Neuronal stem cell (in vitro differentiated cells): ENCODE measurements around the gene GABBR2.

ENCODE experiments used
- DNase-seq: peaks from one replicate; pipeline ENCODE4 v3.0.0-alpha.2; 2013; ENCODE audit warnings: low spot score
- H2AFZ ChIP-seq: one replicate; pipeline ENCODE4 v1.6.1; 2013; ENCODE audit warnings: mild to moderate bottlenecking, low read length, inconsistent platforms
- H2AK5ac ChIP-seq: 2 replicates; pipeline ENCODE4 v1.6.1; 2013; ENCODE audit warnings: low read depth, mild to moderate bottlenecking, inconsistent platforms, low read length, moderate library complexity, mixed read lengths
- H2BK120ac ChIP-seq: 2 replicates; pipeline ENCODE4 v1.6.1; 2013; ENCODE audit warnings: low read depth, mild to moderate bottlenecking, inconsistent platforms, low read length, moderate library complexity, mixed read lengths
- H2BK12ac ChIP-seq: one replicate; pipeline ENCODE4 v1.6.1; 2013; ENCODE audit warnings: low read length, inconsistent platforms
- H2BK15ac ChIP-seq: 2 replicates; pipeline ENCODE4 v1.6.1; 2013; ENCODE audit warnings: mild to moderate bottlenecking, low read length, inconsistent platforms, mixed read lengths
- H2BK5ac ChIP-seq: one replicate; pipeline ENCODE4 v1.6.1; 2013; ENCODE audit warnings: inconsistent platforms, mild to moderate bottlenecking, low read length, moderate library complexity
- H3K14ac ChIP-seq: one replicate; pipeline ENCODE4 v1.6.1; 2013; ENCODE audit warnings: low read length, inconsistent platforms
- H3K18ac ChIP-seq: 2 replicates; pipeline ENCODE4 v1.6.1; 2013; ENCODE audit warnings: low read length, inconsistent platforms
- H3K23ac ChIP-seq: 2 replicates; pipeline ENCODE4 v1.6.1; 2013; ENCODE audit warnings: low read depth, mild to moderate bottlenecking, mixed read lengths, low read length, inconsistent platforms; ENCODE audit not compliant: poor library complexity
- H3K27ac ChIP-seq: replicated peaks from 3 replicates; pipeline ENCODE4 v1.5.1; 2013; ENCODE audit warnings: low read length, inconsistent platforms
- H3K27me3 ChIP-seq, 3 experiments: 2 replicates each; pipeline ENCODE4 v1.6.1; 2013; ENCODE audit warnings: low read length in 3 of 3, mild to moderate bottlenecking in 2 of 3, inconsistent platforms in 1 of 3, low read depth in 1 of 3, mixed read lengths in 1 of 3, moderate library complexity in 1 of 3; ENCODE audit not compliant: control insufficient read depth in 3 of 3, insufficient read depth in 3 of 3
- H3K36me3 ChIP-seq, 2 donors: replicated peaks in 1 of 2; 2 replicates each; pipeline ENCODE4 v1.6.1; 2013; ENCODE audit warnings: low read length in 2 of 2; ENCODE audit not compliant: control insufficient read depth in 2 of 2, insufficient read depth in 2 of 2
- H3K4ac ChIP-seq: 2 replicates; pipeline ENCODE4 v1.6.1; 2013; ENCODE audit warnings: inconsistent platforms, mild to moderate bottlenecking, low read length, moderate library complexity
- H3K4me1 ChIP-seq, 2 donors: 1 replicate in 1 of 2; 2 replicates in 1 of 2; pipeline ENCODE4 v1.6.1; 2013; ENCODE audit warnings: low read length in 2 of 2, low read depth in 1 of 2; ENCODE audit not compliant: control insufficient read depth in 2 of 2, insufficient read depth in 1 of 2
- H3K4me2 ChIP-seq: one replicate; pipeline ENCODE4 v1.6.1; 2013; ENCODE audit warnings: mild to moderate bottlenecking, low read length, inconsistent platforms; ENCODE audit not compliant: insufficient read depth, poor library complexity, severe bottlenecking
- H3K4me3 ChIP-seq, 2 donors: 2 replicates each; pipeline ENCODE4 v1.5.1; 2013; ENCODE audit warnings: low read length in 2 of 2, mild to moderate bottlenecking in 2 of 2, inconsistent platforms in 1 of 2, moderate library complexity in 1 of 2
- H3K79me1 ChIP-seq: one replicate; pipeline ENCODE4 v1.6.1; 2013; ENCODE audit warnings: low read depth, mild to moderate bottlenecking, inconsistent platforms, low read length, moderate library complexity
- H3K9ac ChIP-seq: one replicate; pipeline ENCODE4 v1.6.1; 2013; ENCODE audit warnings: mild to moderate bottlenecking, low read depth, low read length, inconsistent platforms; ENCODE audit not compliant: poor library complexity
- H3K9me3 ChIP-seq, 2 donors: replicated peaks in 1 of 2; 2 replicates each; pipeline versions ENCODE3 to v1.6.1; 2013; ENCODE audit warnings: low read length in 2 of 2, mild to moderate bottlenecking in 2 of 2, inconsistent platforms in 1 of 2, low read depth in 1 of 2, mixed read lengths in 1 of 2, moderate library complexity in 1 of 2; ENCODE audit not compliant: control insufficient read depth in 2 of 2, insufficient read depth in 1 of 2
- H4K8ac ChIP-seq: one replicate; pipeline ENCODE4 v1.6.1; 2013; ENCODE audit warnings: low read depth, mild to moderate bottlenecking, inconsistent platforms, low read length, moderate library complexity
- H4K91ac ChIP-seq: one replicate; pipeline ENCODE4 v1.6.1; 2013; ENCODE audit warnings: low read length, low read depth, mild to moderate bottlenecking, inconsistent platforms; ENCODE audit not compliant: poor library complexity
- WGBS, 2 donors: extraction: QIAGEN DNeasy Blood & Tissue Kit; methylation state at CpG; one replicate each; pipeline ENCODE4 v1.1.7; 2013; ENCODE audit warnings: missing lambda C conversion rate in 2 of 2, mixed read lengths in 1 of 2; ENCODE audit not compliant: insufficient read length in 2 of 2, insufficient replicate concordance in 1 of 2; ENCODE audit errors: extremely low coverage in 2 of 2; 5-methylcytosine and 5-hydroxymethylcytosine counted together

Gene GABBR2

GRCh38 chr9:98518556-98518955, 190.2 kb downstream of the GABBR2 start:
- Histone ChIP-seq H3K27ac (no peak overlapping the region), H3K4ac (no peak overlapping the region), H2BK12ac (no peak overlapping the region), H3K23ac (peak overlapping the region; percentile 27), H4K8ac (no peak overlapping the region), H2BK5ac (no peak overlapping the region), H3K4me1 (peaks cover 0 to 2% of the 10 kb centered on the region in 2 donors), H3K9me3 (no peaks in the 10 kb centered on the region), H2BK120ac (no peak overlapping the region), H3K18ac (peak overlapping the region; percentile 19), H3K9ac (no peak overlapping the region), H2BK15ac (no peak overlapping the region), H2AK5ac (no peak overlapping the region), H4K91ac (no peak overlapping the region), H3K79me1 (no peaks in the 10 kb centered on the region), H3K14ac (peak overlapping the region; percentile 43), H3K36me3 (no peaks in the 10 kb centered on the region), H3K4me2 (no peak overlapping the region), H3K4me3 (no peak overlapping the region), H3K27me3 (no peaks in the 10 kb centered on the region), H2AFZ (no peak overlapping the region)
- no CpG with 5 or more reads among the region's 6 CpGs for WGBS, 2 donors
- DNase-seq, result no peak

- Histone ChIP-seq H3K14ac (no peak overlapping the region), H2AK5ac (no peak overlapping the region), H3K27me3 (no peaks in the 10 kb centered on the region), H3K9me3 (no peaks in the 10 kb centered on the region), H3K9ac (no peak overlapping the region), H3K36me3 (no peaks in the 10 kb centered on the region), H2BK5ac (no peak overlapping the region), H2BK120ac (no peak overlapping the region), H3K4me3 (no peak overlapping the region), H4K8ac (no peak overlapping the region), H3K4me1 (peaks cover 0 to 2% of the 10 kb centered on the region in 2 donors), H3K4me2 (no peak overlapping the region), H3K4ac (no peak overlapping the region), H4K91ac (no peak overlapping the region), H3K27ac (no peak overlapping the region), H2BK12ac (no peak overlapping the region), H3K18ac (no peak overlapping the region), H3K23ac (no peak overlapping the region), H2AFZ (no peak overlapping the region), H2BK15ac (no peak overlapping the region), H3K79me1 (no peaks in the 10 kb centered on the region)
- DNase-seq, result no peak
- WGBS, 2 donors, result no CpG with 5 or more reads among the region's 5 CpGs
Measured at GRCh38 chr9:98517761-98518160, 191.0 kb downstream of the GABBR2 start.

- H3K27me3 ChIP-seq, result no peaks in the 10 kb centered on the region
- WGBS, 2 donors, result no CpG with 5 or more reads among the region's 9 CpGs
- no peaks in the 10 kb centered on the region for H3K79me1 ChIP-seq
- H2BK5ac ChIP-seq, result no peak overlapping the region
- no peak overlapping the region for H2AK5ac ChIP-seq
- H2BK12ac ChIP-seq, result no peak overlapping the region
- no peak overlapping the region for H3K4me2 ChIP-seq
- no peak overlapping the region for H3K9ac ChIP-seq
- H2AFZ ChIP-seq, result no peak overlapping the region
- no peak overlapping the region for H4K91ac ChIP-seq
- no peak overlapping the region for H3K23ac ChIP-seq
- no peak overlapping the region for H3K27ac ChIP-seq
- H3K9me3 ChIP-seq, result no peaks in the 10 kb centered on the region
- H2BK120ac ChIP-seq, result no peak overlapping the region
- H3K4ac ChIP-seq, result no peak overlapping the region
- DNase-seq, result no peak
- H3K4me1 ChIP-seq, result peaks cover 0 to 2% of the 10 kb centered on the region in 2 donors
- peak overlapping the region; percentile 67 for H3K14ac ChIP-seq
- no peak overlapping the region for H3K18ac ChIP-seq
- peak overlapping the region in 1 of 2 donors; percentile 22 for H3K4me3 ChIP-seq
- H2BK15ac ChIP-seq, result no peak overlapping the region
- no peak overlapping the region for H4K8ac ChIP-seq
- H3K36me3 ChIP-seq, result no peaks in the 10 kb centered on the region
Measured at GRCh38 chr9:98516897-98517503, 191.7 kb downstream of the GABBR2 start.

- H3K14ac ChIP-seq, result no peak overlapping the region
- H4K91ac ChIP-seq, result no peak overlapping the region
- H3K27me3 ChIP-seq, result no peaks in the 10 kb centered on the region
- H3K4me1 ChIP-seq, result peaks cover 0 to 2% of the 10 kb centered on the region in 2 donors
- no peaks in the 10 kb centered on the region for H3K9me3 ChIP-seq
- no peak overlapping the region for H4K8ac ChIP-seq
- no peak overlapping the region for H3K23ac ChIP-seq
- H3K4me3 ChIP-seq, result no peak overlapping the region
- no peak overlapping the region for H3K27ac ChIP-seq
- no CpG with 5 or more reads among the region's 7 CpGs for WGBS, 2 donors
- H3K4ac ChIP-seq, result no peak overlapping the region
- no peak overlapping the region for H3K4me2 ChIP-seq
- H3K36me3 ChIP-seq, result no peaks in the 10 kb centered on the region
- no peak for DNase-seq
- no peak overlapping the region for H2BK5ac ChIP-seq
- no peak overlapping the region for H3K18ac ChIP-seq
- H2AK5ac ChIP-seq, result no peak overlapping the region
- no peak overlapping the region for H2BK15ac ChIP-seq
- H2BK12ac ChIP-seq, result no peak overlapping the region
- H3K9ac ChIP-seq, result no peak overlapping the region
- no peak overlapping the region for H2AFZ ChIP-seq
- H2BK120ac ChIP-seq, result no peak overlapping the region
- H3K79me1 ChIP-seq, result no peaks in the 10 kb centered on the region
Measured at GRCh38 chr9:98516205-98516896, 192.4 kb downstream of the GABBR2 start.
